Measurements from ENCODE around the gene HMMR. TPM values are rescaled to one million over a fixed set of nuclear protein-coding genes. Genes with fewer than 3 reads are reported as not detected.

Gene HMMR
- total RNA-seq, 1 experiment from 2014 or later: 54.9 TPM

DNA sequence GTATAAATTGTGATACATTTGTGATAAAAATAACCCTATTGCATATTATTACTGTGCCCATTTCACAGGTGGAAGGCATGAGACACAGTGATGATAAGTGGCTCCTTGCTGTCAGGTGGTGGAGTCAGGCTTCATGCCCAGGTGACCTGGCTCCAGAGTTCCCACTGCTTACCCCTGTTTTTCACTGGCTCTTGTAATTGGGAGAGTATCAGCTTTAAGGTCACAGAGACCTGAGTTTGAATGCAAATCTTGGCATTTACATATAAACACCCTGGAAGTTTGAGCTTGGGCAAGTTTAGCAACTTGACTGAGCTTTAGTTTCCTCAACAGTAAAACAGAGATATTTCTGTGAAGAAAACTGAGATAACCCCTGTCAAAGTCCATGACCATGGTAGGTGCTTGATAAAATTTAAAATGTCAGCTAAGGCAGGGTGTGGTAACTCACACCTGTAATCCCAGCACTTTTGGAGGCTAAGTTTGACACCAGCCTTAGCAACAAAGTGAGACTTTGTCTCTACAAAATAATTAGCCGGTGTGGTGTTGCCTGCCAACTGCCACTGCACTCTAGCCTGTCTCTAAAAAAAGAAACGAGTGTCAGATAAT lies 74.2 kb downstream of the HMMR start:
- Histone ChIP-seq H3K27me3 (ENCODE audit: insufficient read depth, low read length) (no peaks in the 10 kb centered on the region), H3K9me3 (ENCODE audit: control insufficient read depth in 1 of 2, insufficient read depth in 1 of 2, low read depth in 1 of 2, low read length in 2 of 2) (no peaks in the 10 kb centered on the region), H3K36me3 (ENCODE audit: control insufficient read depth in 1 of 2, insufficient read depth in 2 of 2, low read length in 2 of 2) (no peaks in the 10 kb centered on the region), H3K9me2 (ENCODE audit: insufficient read depth) (no peaks in the 10 kb centered on the region; the same call in 1 of the 2 replicates), H3K27ac (ENCODE audit: low read depth, low read length) (no peak overlapping the region), H3K79me2 (ENCODE audit: insufficient read depth, low read length) (no peaks in the 10 kb centered on the region), H4K20me1 (ENCODE audit: insufficient read depth) (no peaks in the 10 kb centered on the region), H3K4me3 (replicated peaks in 1 of 2; ENCODE audit: low read depth in 1 of 2, low read length in 2 of 2) (no peak overlapping the region), H3K9ac (ENCODE audit: low read length) (no peak overlapping the region), H3K4me2 (ENCODE audit: low read length) (no peak overlapping the region), H2AFZ (ENCODE audit: low read depth, low read length, poor library complexity, severe bottlenecking) (no peak overlapping the region), H3K4me1 (ENCODE audit: control insufficient read depth in 1 of 2, insufficient read depth in 2 of 2, low read length in 2 of 2) (no peaks in the 10 kb centered on the region)
- TF ChIP-seq ZNF274 (IDR thresholded peaks at IDR 0.05; ENCODE audit: low read depth, low read length) (no peak), CBX3 (IDR thresholded peaks at IDR 0.05; ENCODE audit: low read depth) (no peak), ELF1 (IDR thresholded peaks at IDR 0.05; ENCODE audit: borderline replicate concordance, low read depth) (no peak), ZBTB33 (IDR thresholded peaks at IDR 0.05; ENCODE audit: extremely low read depth, insufficient replicate concordance, low read length) (no peak), CEBPB (IDR thresholded peaks at IDR 0.05; ENCODE audit: low read depth) (no peak), MAX (IDR thresholded peaks at IDR 0.05) (no peak), SP1 (IDR thresholded peaks at IDR 0.05; ENCODE audit: low read depth) (no peak), EZH2 (IDR thresholded peaks at IDR 0.05) (no peak), POLR2A (IDR thresholded peaks at IDR 0.05; ENCODE audit: borderline replicate concordance, extremely low read depth, insufficient read depth, insufficient read length) (no peak), EGR1 (IDR thresholded peaks at IDR 0.05; ENCODE audit: low read depth) (no peak), TCF7L2 (IDR thresholded peaks at IDR 0.05; ENCODE audit: borderline replicate concordance, extremely low read depth, insufficient read depth, insufficient read length) (no peak), ATF3 (IDR thresholded peaks at IDR 0.05) (no peak), FOSL1 (IDR thresholded peaks at IDR 0.05; ENCODE audit: low read depth) (no peak), POLR2AphosphoS5 (IDR thresholded peaks at IDR 0.05; ENCODE audit: low read depth, low read length) (no peak), RAD21 (IDR thresholded peaks at IDR 0.05; ENCODE audit: low read depth) (no peak), SIN3A (IDR thresholded peaks at IDR 0.05; ENCODE audit: low read depth) (no peak), EZH2phosphoT487 (IDR thresholded peaks at IDR 0.05; ENCODE audit: borderline replicate concordance) (no peak)
- TF ChIP-seq, protein P1, sequence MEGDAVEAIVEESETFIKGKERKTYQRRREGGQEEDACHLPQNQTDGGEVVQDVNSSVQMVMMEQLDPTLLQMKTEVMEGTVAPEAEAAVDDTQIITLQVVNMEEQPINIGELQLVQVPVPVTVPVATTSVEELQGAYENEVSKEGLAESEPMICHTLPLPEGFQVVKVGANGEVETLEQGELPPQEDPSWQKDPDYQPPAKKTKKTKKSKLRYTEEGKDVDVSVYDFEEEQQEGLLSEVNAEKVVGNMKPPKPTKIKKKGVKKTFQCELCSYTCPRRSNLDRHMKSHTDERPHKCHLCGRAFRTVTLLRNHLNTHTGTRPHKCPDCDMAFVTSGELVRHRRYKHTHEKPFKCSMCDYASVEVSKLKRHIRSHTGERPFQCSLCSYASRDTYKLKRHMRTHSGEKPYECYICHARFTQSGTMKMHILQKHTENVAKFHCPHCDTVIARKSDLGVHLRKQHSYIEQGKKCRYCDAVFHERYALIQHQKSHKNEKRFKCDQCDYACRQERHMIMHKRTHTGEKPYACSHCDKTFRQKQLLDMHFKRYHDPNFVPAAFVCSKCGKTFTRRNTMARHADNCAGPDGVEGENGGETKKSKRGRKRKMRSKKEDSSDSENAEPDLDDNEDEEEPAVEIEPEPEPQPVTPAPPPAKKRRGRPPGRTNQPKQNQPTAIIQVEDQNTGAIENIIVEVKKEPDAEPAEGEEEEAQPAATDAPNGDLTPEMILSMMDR (IDR thresholded peaks at IDR 0.05 in 2 of 3, conservative IDR thresholded peaks at IDR 0.05 in 1 of 3; ENCODE audit: borderline replicate concordance in 1 of 3, insufficient read depth in 1 of 3, low read depth in 2 of 3, low read length in 2 of 3): no peak
- DNase-seq (ENCODE audit: low read depth, low spot score): no peak
- intact Hi-C loops (cut with micrococcal nuclease): no loop called here
- no peak for ATAC-seq
- POLR2A ChIA-PET: no interaction called here
- CTCF ChIA-PET: no interaction called here
- RAD21 ChIA-PET (ENCODE audit: low non-redundant PET in 1 of 2, low total read pairs in 2 of 2, uncharacterized antibody in 2 of 2, unreplicated experiment in 2 of 2): no interaction called here
- no TSS peak for BruUV-seq (replicated peaks)
